K562 (cell line): ENCODE measurements around the gene EXOSC9. TPM values are rescaled to one million over a fixed set of nuclear protein-coding genes. Genes with fewer than 3 reads are reported as not detected.
A peak's percentile ranks its signal among the peaks of the same experiment; 100 is the strongest.

Source experiments
- ATAC-seq: fragments of 200-7000 bp; cut with Tn5 transposase; 3 replicates; pipeline ENCODE4 v1.9.1; 2020; ENCODE audit warnings: moderate library complexity
- BruUV-seq: library from RNA; stranded (reverse); fragments of 400-500 nt; replicated peaks from 2 replicates; lab custom pipeline; 2021; lab: Mats Ljungman, UMichigan
- CTCF ChIA-PET: fragments of 300-600 bp; formaldehyde crosslinking; extraction: SDS; loops from one replicate; lab custom pipeline; 2021; ENCODE audit warnings: low intra/inter-chr PET ratio; lab: Yijun Ruan, JAX
- POLR2A ChIA-PET: fragments of 300-600, 350-650 bp; sonication (Branson Sonifier 250); formaldehyde crosslinking; extraction: SDS; loops from one replicate; lab custom pipeline; 2021; ENCODE audit warnings: antibody characterized with exemption, inconsistent platforms; lab: Yijun Ruan, JAX
- DNase-seq, 4 experiments: peaks; one replicate each; pipeline versions ENCODE4 v3.0.0 to v3.0.0-alpha.2; 2011 to 2018; ENCODE audit warnings: low spot score in 3 of 4, mixed read lengths in 3 of 4; ENCODE audit errors: extremely low read depth in 1 of 4
- FAIRE-seq: peaks from 2 replicates; lab custom pipeline; 2011; peaks lifted over from hg19 to GRCh38; lab: Jason Lieb, UNC
- H2AFZ ChIP-seq: 2 replicates; pipeline ENCODE4 v1.6.0; 2011; ENCODE audit warnings: low read depth, low read length, control low read depth, inconsistent platforms
- H3K27ac ChIP-seq: fragments of 200-600 bp; 3 replicates; pipeline ENCODE4 v1.8.0; 2011; ENCODE audit warnings: low read depth, mild to moderate bottlenecking, control low read depth, inconsistent platforms, low read length, moderate library complexity, mixed read lengths; ENCODE audit errors: extremely low read depth
- H3K27me3 ChIP-seq, 2 experiments: fragments of 300-600 bp in 1 of 2; 2 replicates in 1 of 2; 3 replicates in 1 of 2; pipeline versions ENCODE4 v1.6.0 to v1.8.0; 2011; ENCODE audit warnings: inconsistent platforms in 2 of 2, low read length in 2 of 2, mild to moderate bottlenecking in 1 of 2, mixed read lengths in 1 of 2, moderate library complexity in 1 of 2; ENCODE audit not compliant: control insufficient read depth in 2 of 2, insufficient read depth in 2 of 2
- H3K36me3 ChIP-seq: fragments of 300-600 bp; 3 replicates; pipeline ENCODE4 v1.8.0; 2011; ENCODE audit warnings: mild to moderate bottlenecking, low read length, inconsistent platforms; ENCODE audit not compliant: control insufficient read depth, insufficient read depth
- H3K4me1 ChIP-seq, 2 experiments: fragments of 200-600 bp in 1 of 2; replicated peaks in 1 of 2; 2 replicates in 1 of 2; 3 replicates in 1 of 2; pipeline versions ENCODE4 v1.5.1 to v1.8.0; 2011; ENCODE audit warnings: inconsistent platforms in 2 of 2, low read length in 2 of 2, mild to moderate bottlenecking in 1 of 2, mixed read lengths in 1 of 2, moderate library complexity in 1 of 2; ENCODE audit not compliant: control insufficient read depth in 2 of 2, insufficient read depth in 2 of 2
- H3K4me2 ChIP-seq: 2 replicates; pipeline ENCODE4 v1.6.1; 2011; ENCODE audit warnings: low read length, control low read depth, inconsistent platforms, mixed read lengths; ENCODE audit not compliant: insufficient read depth
- H3K4me3 ChIP-seq: fragments of 200-600 bp; sonication (generic), shearing (Covaris generic); 2 replicates; pipeline ENCODE4 v1.5.1; 2016; ENCODE audit warnings: control low read depth, inconsistent platforms
- H3K79me2 ChIP-seq: fragments of 200-600 bp; 3 replicates; pipeline ENCODE4 v1.8.0; 2011; ENCODE audit warnings: low read length, inconsistent platforms; ENCODE audit not compliant: control insufficient read depth, insufficient read depth
- H3K9ac ChIP-seq, 2 experiments: 2 replicates each; pipeline versions ENCODE4 v1.6.0 to v1.6.1; 2011; ENCODE audit warnings: low read depth in 2 of 2, low read length in 2 of 2, control low read depth in 1 of 2, inconsistent platforms in 1 of 2, mild to moderate bottlenecking in 1 of 2, mixed read lengths in 1 of 2; ENCODE audit not compliant: insufficient read depth in 1 of 2
- H3K9me1 ChIP-seq: one replicate; pipeline ENCODE4 v1.6.0; 2011; ENCODE audit warnings: inconsistent platforms, mild to moderate bottlenecking, low read length, moderate library complexity; ENCODE audit not compliant: control insufficient read depth, insufficient read depth
- H3K9me3 ChIP-seq: replicated peaks from 2 replicates; pipeline ENCODE4 v1.5.1; 2011; ENCODE audit warnings: low read depth, low read length, inconsistent platforms; ENCODE audit not compliant: control insufficient read depth, insufficient read depth
- H4K20me1 ChIP-seq: replicated peaks from 2 replicates; pipeline ENCODE4 v1.6.1; 2011; ENCODE audit warnings: low read length, inconsistent platforms, mixed read lengths; ENCODE audit not compliant: control insufficient read depth, insufficient read depth
- RBM17 ChIP-seq: fragments of 200-400 bp; formaldehyde crosslinking; IDR thresholded peaks from 2 replicates; pipeline ENCODE4 v1.6.1; 2017; ENCODE audit warnings: low read depth, mild to moderate bottlenecking, low read length, borderline replicate concordance
- SIN3B ChIP-seq: fragments of 450-650 bp; IDR thresholded peaks from 2 replicates; pipeline ENCODE4 v1.6.1; 2017; ENCODE audit warnings: low read depth, mild to moderate bottlenecking, moderate library complexity
- VEZF1 ChIP-seq: fragments of 200-800 bp; sonication (Bioruptor generic); IDR thresholded peaks from 2 replicates; pipeline ENCODE4 v1.6.1; 2017; ENCODE audit warnings: missing genetic modification characterization, missing compliant biosample characterization
- WGBS: fragments of 100-300 bp; shearing (Covaris generic); methylation state at CpG from one replicate; pipeline ENCODE4 v1.1.6; 2016; ENCODE audit warnings: low coverage, mixed read lengths; ENCODE audit not compliant: insufficient coverage; ENCODE audit errors: missing lambda C conversion rate; 5-methylcytosine and 5-hydroxymethylcytosine counted together
- in situ Hi-C: fragments of 300-500 bp; cut with MboI; formaldehyde crosslinking; loops from 4 replicates; pipeline ENCODE4 v1.15.0; 2018; ENCODE audit warnings: inconsistent platforms, mixed read lengths
- intact Hi-C: fragments of 100-400 bp; cut with micrococcal nuclease; formaldehyde crosslinking; loops from 2 replicates; pipeline ENCODE4 v1.14.2; 2022
- polyA plus RNA-seq, 8 experiments: library from polyadenylated mRNA; depleted of rRNA in 4 of 8; stranded (reverse) in 5 of 8; unstranded in 3 of 8; fragments of >200 nt; fragmentation: Nextera tagmentation in 2 of 8; fragmentation: Illumina TruSeq in 1 of 8; extraction: Ambion mirVana in 2 of 8; extraction: Trizol in 1 of 8; gene quantifications; 2 replicates each; pipeline versions ENCODE4 v1.2.1 to v1.2.3, GENCODE V29; 2011 to 2014; ENCODE audit warnings: inconsistent platforms in 1 of 8, missing spikeins in 1 of 8
- total RNA-seq, 7 experiments: library from RNA; depleted of rRNA in 6 of 7; stranded (reverse); fragments of >200 nt in 6 of 7; fragmentation: Illumina TruSeq in 2 of 7; extraction: Trizol in 2 of 7; gene quantifications; 2 replicates each; pipeline versions ENCODE4 v1.2.1 to v1.2.3, GENCODE V29; 2011 to 2021; ENCODE audit warnings: low replicate concordance in 1 of 7
- TF ChIP-seq, protein P1 (sequence below): fragments of 250-450 bp; sonication (Bioruptor Pico); IDR thresholded peaks from 2 replicates; pipeline ENCODE4 v1.8.0; 2022; ENCODE audit warnings: moderate library complexity, mild to moderate bottlenecking, inconsistent platforms
- TF ChIP-seq, protein P2 (sequence below): fragments of 250-450 bp; sonication (Bioruptor Pico); IDR thresholded peaks from 2 replicates; pipeline ENCODE4 v1.4.0; 2020; ENCODE audit warnings: mild to moderate bottlenecking

Gene EXOSC9
- total and polyA plus RNA-seq, 9 of the 15 experiments (the other 6 are each of a cell fraction or from before 2014, with no cell fraction given): 64.7 to 166 (median 115) TPM

GRCh38 chr4:121824950-121825349 lies 23.8 kb downstream of the EXOSC9 start:
- peaks cover 36% of the 10 kb centered on the region for H3K36me3 ChIP-seq
- no peaks in the 10 kb centered on the region for H3K27me3 ChIP-seq
- no peaks in the 10 kb centered on the region for H3K9me3 ChIP-seq
- no TSS peak for BruUV-seq
- peaks cover 7% of the 10 kb centered on the region; the same call in 1 of the 2 replicates for H4K20me1 ChIP-seq
- in situ Hi-C loops (no loop called here), intact Hi-C loops (loop anchor here (5.0 kb wide), 1 partner anchor 47 kb away; the partner anchor contains the start of gene BBS7)
- H2AFZ ChIP-seq: peak overlapping the region; percentile 99
- H3K27ac ChIP-seq: no peak overlapping the region
- H3K9ac ChIP-seq: no peak overlapping the region
- CTCF ChIA-PET: no interaction called here
- FAIRE-seq: no peak
- ATAC-seq: no peak
- H3K4me3 ChIP-seq: no peak overlapping the region
- H3K79me2 ChIP-seq: peaks cover 38% of the 10 kb centered on the region
- no peak for DNase-seq
- TF ChIP-seq VEZF1 (CRISPR knock-in tag): no peak
- TF ChIP-seq, protein P1, sequence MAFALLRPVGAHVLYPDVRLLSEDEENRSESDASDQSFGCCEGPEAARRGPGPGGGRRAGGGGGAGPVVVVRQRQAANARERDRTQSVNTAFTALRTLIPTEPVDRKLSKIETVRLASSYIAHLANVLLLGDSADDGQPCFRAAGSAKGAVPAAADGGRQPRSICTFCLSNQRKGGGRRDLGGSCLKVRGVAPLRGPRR (CRISPR knock-in tag): no peak
- TF ChIP-seq, protein P2, sequence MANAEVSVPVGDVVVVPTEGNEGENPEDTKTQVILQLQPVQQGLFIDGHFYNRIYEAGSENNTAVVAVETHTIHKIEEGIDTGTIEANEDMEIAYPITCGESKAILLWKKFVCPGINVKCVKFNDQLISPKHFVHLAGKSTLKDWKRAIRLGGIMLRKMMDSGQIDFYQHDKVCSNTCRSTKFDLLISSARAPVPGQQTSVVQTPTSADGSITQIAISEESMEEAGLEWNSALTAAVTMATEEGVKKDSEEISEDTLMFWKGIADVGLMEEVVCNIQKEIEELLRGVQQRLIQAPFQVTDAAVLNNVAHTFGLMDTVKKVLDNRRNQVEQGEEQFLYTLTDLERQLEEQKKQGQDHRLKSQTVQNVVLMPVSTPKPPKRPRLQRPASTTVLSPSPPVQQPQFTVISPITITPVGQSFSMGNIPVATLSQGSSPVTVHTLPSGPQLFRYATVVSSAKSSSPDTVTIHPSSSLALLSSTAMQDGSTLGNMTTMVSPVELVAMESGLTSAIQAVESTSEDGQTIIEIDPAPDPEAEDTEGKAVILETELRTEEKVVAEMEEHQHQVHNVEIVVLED (CRISPR knock-in tag): no peak
- no peak for TF ChIP-seq RBM17
- TF ChIP-seq SIN3B: 0 out of 2 replicates have a peak, but pooled peaks have one; percentile 15
- POLR2A ChIA-PET: interaction anchor here (1.6 to 4.1 kb wide), 2 partner anchors 10 to 45 kb away, joined by 4 to 21 read pairs; partner anchors contain the start of gene BBS7
- peaks cover 0 to 20% of the 10 kb centered on the region in 2 experiments; a peak in 4 of 5 replicates for H3K4me1 ChIP-seq
- H3K9me1 ChIP-seq: no peaks in the 10 kb centered on the region
- 38% methylated on average over 2 of the region's 2 CpGs for WGBS
- H3K4me2 ChIP-seq: no peak overlapping the region
